Fibroblast of the aortic adventitia (primary cell): ENCODE results near the gene XKR3. TPM values are rescaled to one million over a fixed set of nuclear protein-coding genes. Genes with fewer than 3 reads are reported as not detected.

Experiments used
- DNase-seq: peaks from one replicate; pipeline ENCODE4 v3.0.0-alpha.2; 2010; ENCODE audit warnings: low read depth
- H3K4me3 ChIP-seq: 2 replicates; pipeline ENCODE4 v1.5.1; 2011; ENCODE audit warnings: low read depth, mild to moderate bottlenecking, control low read depth, low read length, moderate library complexity
- total RNA-seq: library from RNA; depleted of rRNA; stranded (reverse); fragments of >200 nt; gene quantifications from 2 replicates; pipeline ENCODE4 v1.2.3, GENCODE V29; 2012; ENCODE audit warnings: low replicate concordance
- TF ChIP-seq, protein P1 (sequence below): IDR thresholded peaks from 2 replicates; pipeline ENCODE4 v1.5.1; 2011; ENCODE audit warnings: mild to moderate bottlenecking, low read length, control low read depth, inconsistent platforms; ENCODE audit not compliant: insufficient read depth

XKR3 gene
- total RNA-seq, 1 donor, result 0.09 TPM

DNA sequence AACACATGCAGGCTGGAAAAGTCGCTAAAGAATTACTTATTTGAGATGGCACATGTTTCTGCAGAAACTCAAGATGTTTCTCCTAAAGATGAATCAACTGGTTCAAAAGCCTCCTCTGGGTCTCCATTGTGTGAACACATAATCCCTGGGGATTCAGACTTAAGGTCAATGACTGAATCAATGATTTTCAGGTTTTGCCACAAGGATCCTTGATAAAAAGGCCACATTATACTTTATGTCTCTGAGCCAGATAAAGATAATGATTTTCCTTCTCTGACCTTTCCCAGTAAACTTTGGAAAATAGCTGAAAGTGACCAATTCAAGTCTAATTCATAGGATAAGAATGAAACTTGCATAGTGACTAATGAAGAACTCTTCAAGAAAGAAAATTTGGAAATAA, 2.3 kb upstream of the XKR3 start:
- TF ChIP-seq, protein P1, sequence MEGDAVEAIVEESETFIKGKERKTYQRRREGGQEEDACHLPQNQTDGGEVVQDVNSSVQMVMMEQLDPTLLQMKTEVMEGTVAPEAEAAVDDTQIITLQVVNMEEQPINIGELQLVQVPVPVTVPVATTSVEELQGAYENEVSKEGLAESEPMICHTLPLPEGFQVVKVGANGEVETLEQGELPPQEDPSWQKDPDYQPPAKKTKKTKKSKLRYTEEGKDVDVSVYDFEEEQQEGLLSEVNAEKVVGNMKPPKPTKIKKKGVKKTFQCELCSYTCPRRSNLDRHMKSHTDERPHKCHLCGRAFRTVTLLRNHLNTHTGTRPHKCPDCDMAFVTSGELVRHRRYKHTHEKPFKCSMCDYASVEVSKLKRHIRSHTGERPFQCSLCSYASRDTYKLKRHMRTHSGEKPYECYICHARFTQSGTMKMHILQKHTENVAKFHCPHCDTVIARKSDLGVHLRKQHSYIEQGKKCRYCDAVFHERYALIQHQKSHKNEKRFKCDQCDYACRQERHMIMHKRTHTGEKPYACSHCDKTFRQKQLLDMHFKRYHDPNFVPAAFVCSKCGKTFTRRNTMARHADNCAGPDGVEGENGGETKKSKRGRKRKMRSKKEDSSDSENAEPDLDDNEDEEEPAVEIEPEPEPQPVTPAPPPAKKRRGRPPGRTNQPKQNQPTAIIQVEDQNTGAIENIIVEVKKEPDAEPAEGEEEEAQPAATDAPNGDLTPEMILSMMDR, result no peak
- H3K4me3 ChIP-seq, result no peak overlapping the region
- no peak for DNase-seq

DNA sequence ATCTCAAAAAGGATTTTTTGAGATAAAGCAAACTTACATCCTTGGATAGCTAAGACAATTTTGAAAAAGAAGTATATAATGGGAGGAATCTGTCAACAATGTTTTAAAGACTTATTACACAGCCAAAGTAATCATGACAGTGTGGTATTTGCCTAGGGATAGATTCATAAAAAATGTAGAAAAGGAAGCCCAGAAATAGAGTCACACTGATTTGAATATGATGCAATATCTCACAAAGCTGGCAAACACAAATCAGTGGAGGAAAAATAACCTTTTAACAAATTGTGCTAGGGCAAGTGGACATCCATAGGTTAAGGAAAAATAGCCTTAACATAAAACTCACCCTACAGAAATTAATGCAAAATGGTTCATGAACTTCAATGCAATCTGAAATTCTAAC, 6.0 kb downstream of the XKR3 start:
- no peak overlapping the region for H3K4me3 ChIP-seq
- TF ChIP-seq, protein P1, result no peak
- DNase-seq, result peak; percentile 17

DNA sequence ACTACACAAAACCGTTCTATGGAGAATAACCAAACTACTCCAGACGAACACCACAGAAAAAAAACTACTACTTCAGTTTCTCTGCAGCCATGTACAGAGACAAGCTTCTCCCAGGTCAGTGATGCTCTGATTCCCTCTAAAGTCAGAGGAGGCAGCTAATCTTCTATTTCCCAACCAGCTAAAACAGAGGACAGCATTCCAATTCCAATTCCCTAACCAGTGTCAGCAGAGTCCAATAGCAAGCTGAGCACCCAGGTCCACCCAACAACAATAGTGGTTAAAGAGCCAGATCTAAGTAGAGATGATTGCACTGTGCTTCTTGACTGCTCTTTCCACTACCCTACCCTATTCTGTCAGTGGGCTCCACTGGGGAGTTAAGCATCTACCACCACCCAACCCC, 6.7 kb downstream of the XKR3 start:
- TF ChIP-seq, protein P1, result no peak
- DNase-seq, result no peak

DNA sequence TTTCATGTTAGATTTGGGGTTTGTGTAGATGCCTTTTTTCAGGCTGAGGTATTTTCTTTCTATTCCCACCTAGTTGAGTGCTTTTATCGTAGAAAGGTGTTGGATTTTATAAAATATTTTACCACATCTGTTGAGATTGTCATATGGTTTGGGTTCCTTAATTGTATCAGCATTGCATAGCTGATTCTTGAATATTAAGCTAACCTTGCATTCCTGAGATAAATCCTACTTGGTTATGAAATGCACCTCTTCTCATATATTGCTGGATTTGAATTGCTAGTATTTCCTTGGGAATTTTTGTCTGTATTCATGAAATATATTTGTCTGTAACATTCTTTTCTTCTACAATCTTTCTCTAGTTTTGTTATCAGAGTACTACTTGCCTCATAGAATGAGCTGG, 10.1 kb downstream of the XKR3 start:
- H3K4me3 ChIP-seq, result no peak overlapping the region
- no peak for DNase-seq
- TF ChIP-seq, protein P1, result no peak

More for the DNA sequence above, 6.7 kb downstream of the XKR3 start:
- H3K4me3 ChIP-seq, result no peak overlapping the region

DNA sequence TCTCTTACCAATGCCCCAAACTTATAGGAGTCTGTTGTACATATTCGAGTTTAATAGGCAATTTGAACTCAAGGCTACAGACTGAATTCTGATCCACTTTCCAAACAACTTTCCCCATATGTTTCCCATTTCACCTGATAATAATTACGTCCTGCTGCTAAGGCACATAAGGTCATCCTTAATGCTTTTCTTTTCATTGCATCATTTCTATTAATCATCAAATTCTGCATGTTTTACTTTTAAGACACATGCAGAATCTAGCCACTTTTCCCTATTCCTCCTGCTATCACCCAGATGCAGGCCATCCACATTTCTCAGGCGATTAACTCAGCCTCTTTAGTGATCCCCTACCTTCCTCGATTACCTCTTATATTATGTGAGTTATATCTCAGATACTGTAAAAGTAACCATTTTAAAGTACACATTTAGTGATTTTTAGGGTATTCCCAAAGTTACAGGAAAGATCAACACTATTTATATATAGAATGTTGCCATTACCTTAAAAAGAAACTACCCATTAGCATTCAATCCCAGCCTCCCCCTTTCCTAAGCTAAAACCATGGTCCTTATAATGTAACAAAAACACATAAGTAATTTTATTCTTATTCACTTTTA, 14.9 kb downstream of the XKR3 start:
- peak; percentile 1 for DNase-seq
- H3K4me3 ChIP-seq, result no peak overlapping the region
- TF ChIP-seq, protein P1, result no peak

DNA sequence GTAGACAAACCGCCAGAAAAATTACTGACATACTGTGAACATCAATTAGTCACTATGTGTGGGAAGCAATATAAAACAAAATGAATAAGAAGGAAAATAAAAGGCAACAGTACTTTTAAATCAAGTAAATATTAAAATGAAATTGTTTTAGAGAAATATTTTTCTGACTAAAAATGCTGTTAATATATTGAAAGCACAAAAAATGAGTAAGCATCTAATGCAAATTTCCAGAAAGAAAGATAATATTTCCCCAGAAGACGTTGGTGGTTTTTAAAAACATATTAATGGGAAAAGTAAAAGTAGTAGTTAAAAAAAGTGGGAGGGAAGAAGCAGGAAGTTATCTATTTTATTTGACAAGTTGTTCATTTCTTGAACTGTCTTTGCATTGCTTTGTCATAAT, 16.5 kb downstream of the XKR3 start:
- no peak for DNase-seq
- TF ChIP-seq, protein P1, result no peak
- H3K4me3 ChIP-seq, result no peak overlapping the region

DNA sequence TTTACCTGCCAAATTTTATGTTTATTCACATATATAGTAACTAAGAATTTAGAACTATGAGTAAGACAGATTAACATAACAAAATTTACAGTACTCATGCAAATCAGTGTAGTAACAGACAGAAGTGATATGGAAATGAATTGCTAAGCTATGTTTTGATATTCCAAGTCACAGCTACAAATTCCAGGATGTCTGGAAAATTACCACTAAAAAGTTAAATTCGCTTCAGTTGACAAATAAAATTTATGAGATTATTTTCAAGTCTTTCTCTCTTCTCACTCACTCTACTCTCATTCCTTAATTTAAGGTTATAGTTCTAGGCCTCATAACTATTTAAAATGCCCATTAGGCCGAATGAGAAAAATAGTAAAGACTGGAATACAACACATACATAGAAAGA, 18.1 kb downstream of the XKR3 start:
- TF ChIP-seq, protein P1, result no peak
- no peak overlapping the region for H3K4me3 ChIP-seq

More for the DNA sequence above, 18.1 kb downstream of the XKR3 start:
- no peak for DNase-seq
